ENCODE results near the gene PODNL1. TPM values are rescaled to one million over a fixed set of nuclear protein-coding genes. Genes with fewer than 3 reads are reported as not detected.
"Not testable (repeated sequence)": the region's sequence is repeated elsewhere in the genome, so short reads cannot be mapped to it uniquely, and the experiment has no call there.

Gene PODNL1
- total RNA-seq, 1 donor, result not detected

- Histone ChIP-seq H3K27me3 (ENCODE audit: insufficient read depth, low read length) (no peaks in the 10 kb centered on the region), H3K9me3 (ENCODE audit: low read depth, low read length) (no peaks in the 10 kb centered on the region), H3K4me1 (ENCODE audit: insufficient read depth, low read length) (peaks cover 41% of the 10 kb centered on the region), H3K4me3 (ENCODE audit: low read length) (peak overlapping the region; percentile 24)
These were observed 40.4 kb upstream of the PODNL1 start for GRCh38 chr19:13978351-13979243.

GRCh38 chr19:13977803-13978202 is 39.6 kb upstream of the PODNL1 start:
- Histone ChIP-seq H3K27me3 (ENCODE audit: insufficient read depth, low read length) (no peaks in the 10 kb centered on the region), H3K4me3 (ENCODE audit: low read length) (no peak overlapping the region), H3K4me1 (ENCODE audit: insufficient read depth, low read length) (peaks cover 34% of the 10 kb centered on the region)

GRCh38 chr19:13976446-13976845 is 38.2 kb upstream of the PODNL1 start:
- H3K4me1 ChIP-seq (ENCODE audit: insufficient read depth, low read length), result peaks cover 24% of the 10 kb centered on the region
- no peak overlapping the region for H3K4me3 ChIP-seq (ENCODE audit: low read length)
- H3K27me3 ChIP-seq (ENCODE audit: insufficient read depth, low read length), result no peaks in the 10 kb centered on the region

More at GRCh38 chr19:13977803-13978202, 39.6 kb upstream of the PODNL1 start:
- no peaks in the 10 kb centered on the region for H3K9me3 ChIP-seq (ENCODE audit: low read depth, low read length)

GRCh38 chr19:13975870-13976269 is 37.7 kb upstream of the PODNL1 start:
- no peak overlapping the region for H3K4me3 ChIP-seq (ENCODE audit: low read length)
- H3K9me3 ChIP-seq (ENCODE audit: low read depth, low read length), result no peaks in the 10 kb centered on the region
- H3K27me3 ChIP-seq (ENCODE audit: insufficient read depth, low read length), result no peaks in the 10 kb centered on the region
- peaks cover 20% of the 10 kb centered on the region for H3K4me1 ChIP-seq (ENCODE audit: insufficient read depth, low read length)

More at GRCh38 chr19:13976446-13976845, 38.2 kb upstream of the PODNL1 start:
- no peaks in the 10 kb centered on the region for H3K9me3 ChIP-seq (ENCODE audit: low read depth, low read length)

- Histone ChIP-seq H3K4me3 (ENCODE audit: low read length) (no peak overlapping the region), H3K9me3 (ENCODE audit: low read depth, low read length) (no peaks in the 10 kb centered on the region), H3K27me3 (ENCODE audit: insufficient read depth, low read length) (no peaks in the 10 kb centered on the region)
These were observed 35.9 kb upstream of the PODNL1 start for GRCh38 chr19:13974073-13974472.

GRCh38 chr19:13973479-13973878 is 35.3 kb upstream of the PODNL1 start:
- not testable (repeated sequence) for H3K27me3 ChIP-seq (ENCODE audit: insufficient read depth, low read length)

More at GRCh38 chr19:13974073-13974472, 35.9 kb upstream of the PODNL1 start:
- peaks cover 8% of the 10 kb centered on the region for H3K4me1 ChIP-seq (ENCODE audit: insufficient read depth, low read length)

GRCh38 chr19:13972368-13973155 is 34.3 kb upstream of the PODNL1 start:
- H3K27me3 ChIP-seq (ENCODE audit: insufficient read depth, low read length), result no peaks in the 10 kb centered on the region
- no peaks in the 10 kb centered on the region for H3K4me1 ChIP-seq (ENCODE audit: insufficient read depth, low read length)
- H3K4me3 ChIP-seq (ENCODE audit: low read length), result no peak overlapping the region
- H3K9me3 ChIP-seq (ENCODE audit: low read depth, low read length), result no peaks in the 10 kb centered on the region

More at GRCh38 chr19:13973479-13973878, 35.3 kb upstream of the PODNL1 start:
- not testable (repeated sequence) for H3K4me1 ChIP-seq (ENCODE audit: insufficient read depth, low read length); H3K9me3 ChIP-seq (ENCODE audit: low read depth, low read length); H3K4me3 ChIP-seq (ENCODE audit: low read length)

GRCh38 chr19:13971868-13972267 is 33.7 kb upstream of the PODNL1 start:
- not testable (repeated sequence) for H3K27me3 ChIP-seq (ENCODE audit: insufficient read depth, low read length); H3K9me3 ChIP-seq (ENCODE audit: low read depth, low read length); H3K4me1 ChIP-seq (ENCODE audit: insufficient read depth, low read length); H3K4me3 ChIP-seq (ENCODE audit: low read length)

- Histone ChIP-seq H3K27me3 (ENCODE audit: insufficient read depth, low read length) (no peaks in the 10 kb centered on the region), H3K4me3 (ENCODE audit: low read length) (no peak overlapping the region), H3K4me1 (ENCODE audit: insufficient read depth, low read length) (no peaks in the 10 kb centered on the region), H3K9me3 (ENCODE audit: low read depth, low read length) (no peaks in the 10 kb centered on the region)
These were observed 31.7 kb upstream of the PODNL1 start for GRCh38 chr19:13969897-13970296.

GRCh38 chr19:13968999-13969398 is 30.8 kb upstream of the PODNL1 start:
- H3K4me3 ChIP-seq (ENCODE audit: low read length), result no peak overlapping the region
- no peaks in the 10 kb centered on the region for H3K27me3 ChIP-seq (ENCODE audit: insufficient read depth, low read length)
- no peaks in the 10 kb centered on the region for H3K4me1 ChIP-seq (ENCODE audit: insufficient read depth, low read length)
- H3K9me3 ChIP-seq (ENCODE audit: low read depth, low read length), result no peaks in the 10 kb centered on the region

- no peak overlapping the region for H3K4me3 ChIP-seq (ENCODE audit: low read length)
- H3K27me3 ChIP-seq (ENCODE audit: insufficient read depth, low read length), result no peaks in the 10 kb centered on the region
- H3K4me1 ChIP-seq (ENCODE audit: insufficient read depth, low read length), result no peaks in the 10 kb centered on the region
- no peaks in the 10 kb centered on the region for H3K9me3 ChIP-seq (ENCODE audit: low read depth, low read length)
These were observed 30.2 kb upstream of the PODNL1 start for GRCh38 chr19:13968383-13968935.

- H3K27me3 ChIP-seq (ENCODE audit: insufficient read depth, low read length); H3K9me3 ChIP-seq (ENCODE audit: low read depth, low read length); H3K4me1 ChIP-seq (ENCODE audit: insufficient read depth, low read length); H3K4me3 ChIP-seq (ENCODE audit: low read length): not testable (repeated sequence)
These were observed 29.0 kb upstream of the PODNL1 start for GRCh38 chr19:13967206-13967605.

- Histone ChIP-seq H3K27me3 (ENCODE audit: insufficient read depth, low read length) (no peaks in the 10 kb centered on the region), H3K4me1 (ENCODE audit: insufficient read depth, low read length) (no peaks in the 10 kb centered on the region), H3K9me3 (ENCODE audit: low read depth, low read length) (no peaks in the 10 kb centered on the region), H3K4me3 (ENCODE audit: low read length) (no peak overlapping the region)
These were observed 28.5 kb upstream of the PODNL1 start for GRCh38 chr19:13966684-13967128.

GRCh38 chr19:13965926-13966683 is 27.9 kb upstream of the PODNL1 start:
- Histone ChIP-seq H3K4me3 (ENCODE audit: low read length) (no peak overlapping the region), H3K9me3 (ENCODE audit: low read depth, low read length) (no peaks in the 10 kb centered on the region), H3K4me1 (ENCODE audit: insufficient read depth, low read length) (no peaks in the 10 kb centered on the region), H3K27me3 (ENCODE audit: insufficient read depth, low read length) (no peaks in the 10 kb centered on the region)

All from mononuclear cell (primary cell).